ENCODE data around the gene CFAP161. TPM values are rescaled to one million over a fixed set of nuclear protein-coding genes. Genes with fewer than 3 reads are reported as not detected.

Gene CFAP161
- total and polyA plus RNA-seq, 4 donors = 0.75 to 0.84 TPM; not detected in 2

- 79% methylated on average over 5 of the region's 5 CpGs for WGBS
- no peak overlapping the region for H3K27ac ChIP-seq (ENCODE audit: low read depth in 1 of 2, low read length in 2 of 2)
These were observed 36.2 kb upstream of the CFAP161 start for GRCh38 chr15:81097890-81098280.

GRCh38 chr15:81098349-81098748 lies 35.7 kb upstream of the CFAP161 start:
- Histone ChIP-seq H3K36me3 (ENCODE audit: control insufficient read depth in 4 of 4, insufficient read depth in 3 of 4, low read depth in 1 of 4, low read length in 3 of 4) (no peaks in the 10 kb centered on the region), H3K27ac (ENCODE audit: low read depth in 1 of 2, low read length in 2 of 2) (no peak overlapping the region), H3K9me3 (ENCODE audit: control insufficient read depth in 4 of 4, low read length in 3 of 4) (no peaks in the 10 kb centered on the region), H3K4me1 (ENCODE audit: control insufficient read depth in 4 of 4, insufficient read depth in 4 of 4, low read length in 3 of 4) (peaks cover 0 to 12% (median 10%) of the 10 kb centered on the region in 4 donors), H3K27me3 (ENCODE audit: control insufficient read depth in 4 of 4, insufficient read depth in 4 of 4, low read length in 3 of 4) (no peaks in the 10 kb centered on the region), H3K4me3 (ENCODE audit: low read depth in 1 of 3, low read length in 3 of 3) (no peak overlapping the region), H3K9ac (ENCODE audit: low read depth in 1 of 2, low read length in 2 of 2) (no peak overlapping the region)
- no peak for DNase-seq (ENCODE audit: low spot score)
- TF ChIP-seq EGR1 (IDR thresholded peaks at IDR 0.05; ENCODE audit: low read depth in 2 of 2) (no peak), HNF4G (IDR thresholded peaks at IDR 0.05) (no peak), FOXA2 (IDR thresholded peaks at IDR 0.05) (no peak), SP1 (IDR thresholded peaks at IDR 0.05) (no peak), NR2F2 (IDR thresholded peaks at IDR 0.05) (no peak), ZBTB33 (IDR thresholded peaks at IDR 0.05) (no peak)
- WGBS = 75% methylated on average over 4 of the region's 4 CpGs

More at GRCh38 chr15:81097890-81098280, 36.2 kb upstream of the CFAP161 start:
- Histone ChIP-seq H3K36me3 (ENCODE audit: control insufficient read depth in 4 of 4, insufficient read depth in 3 of 4, low read depth in 1 of 4, low read length in 3 of 4) (no peaks in the 10 kb centered on the region), H3K4me3 (ENCODE audit: low read depth in 1 of 3, low read length in 3 of 3) (no peak overlapping the region), H3K9ac (ENCODE audit: low read depth in 1 of 2, low read length in 2 of 2) (no peak overlapping the region), H3K27me3 (ENCODE audit: control insufficient read depth in 4 of 4, insufficient read depth in 4 of 4, low read length in 3 of 4) (no peaks in the 10 kb centered on the region), H3K4me1 (ENCODE audit: control insufficient read depth in 4 of 4, insufficient read depth in 4 of 4, low read length in 3 of 4) (peaks cover 0 to 12% (median 10%) of the 10 kb centered on the region in 4 donors), H3K9me3 (ENCODE audit: control insufficient read depth in 4 of 4, low read length in 3 of 4) (no peaks in the 10 kb centered on the region)
- no peak for DNase-seq (ENCODE audit: low spot score)
- TF ChIP-seq JUND (IDR thresholded peaks at IDR 0.05) (no peak), FOXA1 (IDR thresholded peaks at IDR 0.05) (no peak), GABPA (IDR thresholded peaks at IDR 0.05 in 1 of 2, conservative IDR thresholded peaks at IDR 0.05 in 1 of 2) (no peak), ATF3 (IDR thresholded peaks at IDR 0.05) (no peak), TAF1 (conservative IDR thresholded peaks at IDR 0.05) (no peak), SP1 (IDR thresholded peaks at IDR 0.05) (no peak), RXRA (IDR thresholded peaks at IDR 0.05) (no peak), FOXA2 (IDR thresholded peaks at IDR 0.05) (no peak), NR2F2 (IDR thresholded peaks at IDR 0.05) (no peak)

GRCh38 chr15:81098861-81099651 lies 35.0 kb upstream of the CFAP161 start:
- H3K4me1 ChIP-seq (ENCODE audit: control insufficient read depth in 4 of 4, insufficient read depth in 4 of 4, low read length in 3 of 4) = peaks cover 0 to 12% (median 10%) of the 10 kb centered on the region in 4 donors
- 50% methylated on average over 13 of the region's 13 CpGs for WGBS
- no peak overlapping the region for H3K9ac ChIP-seq (ENCODE audit: low read depth in 1 of 2, low read length in 2 of 2)
- H3K4me3 ChIP-seq (ENCODE audit: low read depth in 1 of 3, low read length in 3 of 3) = no peak overlapping the region
- H3K27me3 ChIP-seq (ENCODE audit: control insufficient read depth in 4 of 4, insufficient read depth in 4 of 4, low read length in 3 of 4) = no peaks in the 10 kb centered on the region
- H3K36me3 ChIP-seq (ENCODE audit: control insufficient read depth in 4 of 4, insufficient read depth in 3 of 4, low read depth in 1 of 4, low read length in 3 of 4) = no peaks in the 10 kb centered on the region
- no peak overlapping the region for H3K27ac ChIP-seq (ENCODE audit: low read depth in 1 of 2, low read length in 2 of 2)
- no peaks in the 10 kb centered on the region for H3K9me3 ChIP-seq (ENCODE audit: control insufficient read depth in 4 of 4, low read length in 3 of 4)
- no peak for DNase-seq (ENCODE audit: low spot score)
- no peak for TF ChIP-seq ZBTB33 (IDR thresholded peaks at IDR 0.05)
- no peak for TF ChIP-seq JUND (IDR thresholded peaks at IDR 0.05)
- peak; percentile 9 for TF ChIP-seq MAX (IDR thresholded peaks at IDR 0.05)

All from liver (tissue), 9 donors.